Parathyroid adenoma (tissue), 2 donors: Measurements from ENCODE around the gene AGAP1.

ENCODE experiments used
- H2AFZ ChIP-seq: fragments of 300-600 bp; sonication (generic); one replicate; pipeline ENCODE4 v1.7.0; 2017; ENCODE audit warnings: antibody characterized with exemption, mild to moderate bottlenecking
- H3K27ac ChIP-seq: fragments of 300-600 bp; sonication (generic); one replicate; pipeline ENCODE4 v1.7.0; 2017
- H3K27me3 ChIP-seq: fragments of 300-600 bp; sonication (generic); one replicate; pipeline ENCODE4 v1.7.0; 2017; ENCODE audit warnings: low read length; ENCODE audit not compliant: control insufficient read depth, insufficient read depth
- H3K36me3 ChIP-seq: fragments of 300-600 bp; sonication (generic); one replicate; pipeline ENCODE4 v1.7.0; 2017; ENCODE audit warnings: low read length; ENCODE audit not compliant: control insufficient read depth, insufficient read depth
- H3K4me1 ChIP-seq: fragments of 300-600 bp; sonication (generic); one replicate; pipeline ENCODE4 v1.7.0; 2017; ENCODE audit warnings: control low read depth
- H3K4me2 ChIP-seq: fragments of 300-600 bp; sonication (generic); one replicate; pipeline ENCODE4 v1.7.0; 2017; ENCODE audit warnings: low read length
- H3K4me3 ChIP-seq: fragments of 300-600 bp; sonication (generic); one replicate; pipeline ENCODE4 v1.7.0; 2017; ENCODE audit warnings: low read depth, low read length
- H3K79me2 ChIP-seq: fragments of 300-600 bp; sonication (generic); one replicate; pipeline ENCODE4 v1.7.0; 2017; ENCODE audit warnings: control low read depth
- H3K9ac ChIP-seq: fragments of 300-600 bp; sonication (generic); one replicate; pipeline ENCODE4 v1.7.0; 2017; ENCODE audit warnings: mild to moderate bottlenecking
- H3K9me3 ChIP-seq: fragments of 300-600 bp; sonication (generic); one replicate; pipeline ENCODE4 v1.7.0; 2017; ENCODE audit warnings: low read length; ENCODE audit not compliant: control insufficient read depth
- TF ChIP-seq, protein P1 (sequence below): fragments of 300-600 bp; sonication (generic); IDR thresholded peaks from one replicate; pipeline ENCODE4 v1.7.0; 2017; ENCODE audit warnings: antibody characterized with exemption, mild to moderate bottlenecking
- donor health status: primary hyperparathyroidism.

Gene AGAP1

GRCh38 chr2:236063994-236064393 is 570.2 kb downstream of the AGAP1 start:
- TF ChIP-seq, protein P1, sequence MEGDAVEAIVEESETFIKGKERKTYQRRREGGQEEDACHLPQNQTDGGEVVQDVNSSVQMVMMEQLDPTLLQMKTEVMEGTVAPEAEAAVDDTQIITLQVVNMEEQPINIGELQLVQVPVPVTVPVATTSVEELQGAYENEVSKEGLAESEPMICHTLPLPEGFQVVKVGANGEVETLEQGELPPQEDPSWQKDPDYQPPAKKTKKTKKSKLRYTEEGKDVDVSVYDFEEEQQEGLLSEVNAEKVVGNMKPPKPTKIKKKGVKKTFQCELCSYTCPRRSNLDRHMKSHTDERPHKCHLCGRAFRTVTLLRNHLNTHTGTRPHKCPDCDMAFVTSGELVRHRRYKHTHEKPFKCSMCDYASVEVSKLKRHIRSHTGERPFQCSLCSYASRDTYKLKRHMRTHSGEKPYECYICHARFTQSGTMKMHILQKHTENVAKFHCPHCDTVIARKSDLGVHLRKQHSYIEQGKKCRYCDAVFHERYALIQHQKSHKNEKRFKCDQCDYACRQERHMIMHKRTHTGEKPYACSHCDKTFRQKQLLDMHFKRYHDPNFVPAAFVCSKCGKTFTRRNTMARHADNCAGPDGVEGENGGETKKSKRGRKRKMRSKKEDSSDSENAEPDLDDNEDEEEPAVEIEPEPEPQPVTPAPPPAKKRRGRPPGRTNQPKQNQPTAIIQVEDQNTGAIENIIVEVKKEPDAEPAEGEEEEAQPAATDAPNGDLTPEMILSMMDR: no peak
- no peaks in the 10 kb centered on the region for H3K9me3 ChIP-seq
- no peak overlapping the region for H2AFZ ChIP-seq
- no peak overlapping the region for H3K4me2 ChIP-seq
- no peaks in the 10 kb centered on the region for H3K36me3 ChIP-seq
- no peak overlapping the region for H3K27ac ChIP-seq
- no peaks in the 10 kb centered on the region for H3K27me3 ChIP-seq
- no peaks in the 10 kb centered on the region for H3K79me2 ChIP-seq
- no peak overlapping the region for H3K4me3 ChIP-seq
- H3K4me1 ChIP-seq: no peaks in the 10 kb centered on the region
- no peak overlapping the region for H3K9ac ChIP-seq

GRCh38 chr2:236065314-236066160 is 571.7 kb downstream of the AGAP1 start:
- Histone ChIP-seq H3K27ac (no peak overlapping the region), H3K4me3 (no peak overlapping the region), H3K79me2 (no peaks in the 10 kb centered on the region), H3K4me1 (no peaks in the 10 kb centered on the region), H3K9me3 (no peaks in the 10 kb centered on the region), H3K9ac (no peak overlapping the region), H3K36me3 (no peaks in the 10 kb centered on the region), H2AFZ (no peak overlapping the region), H3K4me2 (no peak overlapping the region), H3K27me3 (no peaks in the 10 kb centered on the region)
- TF ChIP-seq, protein P1: no peak

DNA sequence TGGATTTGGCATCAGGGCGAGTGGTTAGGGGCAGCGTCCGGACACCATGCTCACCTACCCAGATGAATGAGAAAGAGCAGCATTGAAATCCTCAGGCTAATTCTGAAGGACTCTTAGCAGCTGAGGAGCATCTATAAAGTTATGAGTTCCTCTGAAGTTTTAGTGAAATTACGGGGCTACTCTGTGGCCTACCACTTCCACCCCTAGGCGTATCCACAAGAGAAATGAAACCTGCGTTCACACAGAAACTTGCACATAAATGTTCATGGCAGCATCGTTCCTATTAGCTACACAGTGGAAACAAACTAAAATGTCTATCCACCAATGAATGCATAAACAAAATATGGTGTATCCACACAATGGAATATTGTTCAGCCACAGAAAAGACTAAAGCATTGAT is 576.4 kb downstream of the AGAP1 start:
- TF ChIP-seq, protein P1: no peak
- no peaks in the 10 kb centered on the region for H3K27me3 ChIP-seq
- no peaks in the 10 kb centered on the region for H3K9me3 ChIP-seq
- H3K79me2 ChIP-seq: no peaks in the 10 kb centered on the region
- H3K4me3 ChIP-seq: no peak overlapping the region
- no peak overlapping the region for H3K4me2 ChIP-seq
- H3K27ac ChIP-seq: no peak overlapping the region
- H2AFZ ChIP-seq: no peak overlapping the region
- no peak overlapping the region for H3K9ac ChIP-seq
- H3K4me1 ChIP-seq: no peaks in the 10 kb centered on the region
- no peaks in the 10 kb centered on the region for H3K36me3 ChIP-seq

DNA sequence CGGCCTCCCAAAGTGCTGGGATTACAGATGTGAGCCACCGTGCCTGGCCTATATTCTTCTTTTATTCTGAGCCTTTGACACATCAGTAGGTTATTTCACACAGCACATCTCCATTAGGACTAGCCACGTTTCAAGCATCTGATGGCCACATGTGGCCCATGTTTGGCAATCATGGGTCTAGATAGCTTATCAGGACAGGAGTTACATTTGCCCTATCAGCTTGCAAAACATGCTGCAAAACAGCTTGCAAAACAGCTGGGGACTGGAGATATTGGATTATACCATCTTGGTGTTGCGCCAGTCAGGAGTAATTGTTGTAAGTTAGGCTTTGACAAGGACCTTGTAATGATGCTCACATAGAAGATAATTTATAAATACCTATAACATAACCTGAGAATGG is 579.4 kb downstream of the AGAP1 start:
- H3K9me3 ChIP-seq: no peaks in the 10 kb centered on the region
- no peaks in the 10 kb centered on the region for H3K79me2 ChIP-seq
- H3K27me3 ChIP-seq: no peaks in the 10 kb centered on the region
- no peak overlapping the region for H3K4me3 ChIP-seq
- TF ChIP-seq, protein P1: no peak
- H3K4me2 ChIP-seq: no peak overlapping the region
- no peaks in the 10 kb centered on the region for H3K36me3 ChIP-seq
- H3K27ac ChIP-seq: no peak overlapping the region
- no peak overlapping the region for H2AFZ ChIP-seq
- H3K4me1 ChIP-seq: no peaks in the 10 kb centered on the region
- H3K9ac ChIP-seq: no peak overlapping the region
